ENCODE results near the gene TANK. TPM values are rescaled to one million over a fixed set of nuclear protein-coding genes. Genes with fewer than 3 reads are reported as not detected.

Gene TANK
- total RNA-seq, 1 experiment from 2014 or later: 52.5 TPM

GRCh38 chr2:161159456-161160225 lies 587 bp upstream of the TANK start:
- intact Hi-C loops (cut with micrococcal nuclease): no loop called here
- no peaks in the 10 kb centered on the region for H4K20me1 ChIP-seq (ENCODE audit: insufficient read depth)
- peak overlapping the region; percentile 95 for H3K9ac ChIP-seq (ENCODE audit: low read length)
- ChIA-PET POLR2A (no interaction called here), CTCF (no interaction called here), RAD21 (ENCODE audit: low non-redundant PET in 1 of 2, low total read pairs in 2 of 2, uncharacterized antibody in 2 of 2, unreplicated experiment in 2 of 2) (no interaction called here)
- peak overlapping the region; percentile 72 for H2AFZ ChIP-seq (ENCODE audit: low read depth, low read length, poor library complexity, severe bottlenecking)
- no TSS peak for BruUV-seq (replicated peaks)
- no peak for DNase-seq (ENCODE audit: low read depth, low spot score)
- peak overlapping the region; percentile 89 for H3K4me2 ChIP-seq (ENCODE audit: low read length)
- H3K79me2 ChIP-seq (ENCODE audit: insufficient read depth, low read length): peaks cover 43% of the 10 kb centered on the region
- peaks cover 12 to 15% of the 10 kb centered on the region in 2 experiments; a peak in 3 of 4 replicates for H3K36me3 ChIP-seq (ENCODE audit: control insufficient read depth in 1 of 2, insufficient read depth in 2 of 2, low read length in 2 of 2)
- H3K9me2 ChIP-seq (ENCODE audit: insufficient read depth): no peaks in the 10 kb centered on the region
- H3K27me3 ChIP-seq (ENCODE audit: insufficient read depth, low read length): no peaks in the 10 kb centered on the region
- TF ChIP-seq EZH2 (IDR thresholded peaks at IDR 0.05) (no peak), CBX3 (IDR thresholded peaks at IDR 0.05; ENCODE audit: low read depth) (0 out of 2 replicates have a peak, but pooled peaks have one; percentile 31), TCF7L2 (IDR thresholded peaks at IDR 0.05; ENCODE audit: borderline replicate concordance, extremely low read depth, insufficient read depth, insufficient read length) (no peak), ZFX (IDR thresholded peaks at IDR 0.05) (no peak), EZH2phosphoT487 (IDR thresholded peaks at IDR 0.05; ENCODE audit: borderline replicate concordance) (no peak), CTCF (IDR thresholded peaks at IDR 0.05 in 2 of 3, conservative IDR thresholded peaks at IDR 0.05 in 1 of 3; ENCODE audit: borderline replicate concordance in 1 of 3, insufficient read depth in 1 of 3, low read depth in 2 of 3, low read length in 2 of 3) (no peak), CEBPB (IDR thresholded peaks at IDR 0.05; ENCODE audit: low read depth) (no peak), SIN3A (IDR thresholded peaks at IDR 0.05; ENCODE audit: low read depth) (no peak), ZNF274 (IDR thresholded peaks at IDR 0.05; ENCODE audit: low read depth, low read length) (no peak), YY1 (IDR thresholded peaks at IDR 0.05; ENCODE audit: extremely low read depth, insufficient replicate concordance, low read depth, low read length) (no peak), JUND (IDR thresholded peaks at IDR 0.05) (no peak), ELF1 (IDR thresholded peaks at IDR 0.05; ENCODE audit: borderline replicate concordance, low read depth) (no peak), FOSL1 (IDR thresholded peaks at IDR 0.05; ENCODE audit: low read depth) (0 out of 2 replicates have a peak, but pooled peaks have one; percentile 8), ZBTB33 (IDR thresholded peaks at IDR 0.05; ENCODE audit: extremely low read depth, insufficient replicate concordance, low read length) (no peak), REST (IDR thresholded peaks at IDR 0.05; ENCODE audit: low read depth) (no peak), POLR2AphosphoS5 (IDR thresholded peaks at IDR 0.05; ENCODE audit: low read depth, low read length) (no peak), SP1 (IDR thresholded peaks at IDR 0.05; ENCODE audit: low read depth) (no peak; the same call in 1 of the 2 replicates), EGR1 (IDR thresholded peaks at IDR 0.05; ENCODE audit: low read depth) (no peak), MAX (IDR thresholded peaks at IDR 0.05) (peak; percentile 8; the same call in 1 of the 2 replicates)
- peak; percentile 1; the same call in 1 of the 2 replicates for ATAC-seq
- H3K4me3 ChIP-seq (replicated peaks in 1 of 2; ENCODE audit: low read depth in 1 of 2, low read length in 2 of 2): peak overlapping the region; percentile 32 to 96
- peak overlapping the region; percentile 26; the same call in 1 of the 2 replicates for H3K27ac ChIP-seq (ENCODE audit: low read depth, low read length)
- no peaks in the 10 kb centered on the region for H3K9me3 ChIP-seq (ENCODE audit: control insufficient read depth in 1 of 2, insufficient read depth in 1 of 2, low read depth in 1 of 2, low read length in 2 of 2)
- peaks cover 36% of the 10 kb centered on the region in 2 experiments for H3K4me1 ChIP-seq (ENCODE audit: control insufficient read depth in 1 of 2, insufficient read depth in 2 of 2, low read length in 2 of 2)

Measured in HCT116 (cell line).